ENCODE data around the gene SLC18A3.

The SLC18A3 gene

DNA sequence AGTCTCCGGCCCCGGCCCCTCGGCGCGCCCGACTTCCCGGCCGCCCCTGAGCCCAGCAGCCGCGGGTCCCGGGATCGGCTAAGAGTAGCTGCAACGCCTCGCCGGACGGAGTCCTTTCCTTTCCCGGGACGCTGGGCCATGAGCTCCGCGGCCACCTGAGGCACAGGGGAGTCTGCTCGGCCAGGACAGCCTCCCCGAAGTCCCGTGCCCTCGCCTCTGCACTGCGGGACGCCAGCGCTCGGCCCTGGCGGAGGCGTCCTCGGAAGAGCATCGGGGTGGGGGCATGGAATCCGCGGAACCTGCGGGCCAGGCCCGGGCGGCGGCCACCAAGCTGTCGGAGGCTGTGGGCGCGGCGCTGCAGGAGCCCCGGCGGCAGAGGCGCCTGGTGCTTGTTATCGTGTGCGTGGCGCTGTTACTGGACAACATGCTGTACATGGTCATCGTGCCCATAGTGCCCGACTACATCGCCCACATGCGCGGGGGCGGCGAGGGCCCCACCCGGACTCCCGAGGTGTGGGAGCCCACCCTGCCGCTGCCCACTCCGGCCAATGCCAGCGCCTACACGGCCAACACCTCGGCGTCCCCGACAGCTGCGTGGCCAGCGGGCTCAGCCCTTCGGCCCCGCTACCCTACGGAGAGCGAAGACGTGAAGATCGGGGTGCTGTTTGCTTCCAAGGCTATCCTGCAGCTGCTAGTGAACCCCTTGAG is 502 bp downstream of the SLC18A3 start:
- no peak for TF ChIP-seq CTCF (IDR thresholded peaks at IDR 0.05; ENCODE audit: control insufficient read depth, extremely low read depth, insufficient read depth)
- no peak for DNase-seq (ENCODE audit: low read depth)
- H3K4me3 ChIP-seq (ENCODE audit: low read depth, low read length), result no peak overlapping the region

GRCh38 chr10:49611166-49611815 is 1.2 kb downstream of the SLC18A3 start:
- DNase-seq (ENCODE audit: low read depth), result no peak
- TF ChIP-seq CTCF (IDR thresholded peaks at IDR 0.05; ENCODE audit: control insufficient read depth, extremely low read depth, insufficient read depth), result no peak
- no peak overlapping the region for H3K4me3 ChIP-seq (ENCODE audit: low read depth, low read length)

DNA sequence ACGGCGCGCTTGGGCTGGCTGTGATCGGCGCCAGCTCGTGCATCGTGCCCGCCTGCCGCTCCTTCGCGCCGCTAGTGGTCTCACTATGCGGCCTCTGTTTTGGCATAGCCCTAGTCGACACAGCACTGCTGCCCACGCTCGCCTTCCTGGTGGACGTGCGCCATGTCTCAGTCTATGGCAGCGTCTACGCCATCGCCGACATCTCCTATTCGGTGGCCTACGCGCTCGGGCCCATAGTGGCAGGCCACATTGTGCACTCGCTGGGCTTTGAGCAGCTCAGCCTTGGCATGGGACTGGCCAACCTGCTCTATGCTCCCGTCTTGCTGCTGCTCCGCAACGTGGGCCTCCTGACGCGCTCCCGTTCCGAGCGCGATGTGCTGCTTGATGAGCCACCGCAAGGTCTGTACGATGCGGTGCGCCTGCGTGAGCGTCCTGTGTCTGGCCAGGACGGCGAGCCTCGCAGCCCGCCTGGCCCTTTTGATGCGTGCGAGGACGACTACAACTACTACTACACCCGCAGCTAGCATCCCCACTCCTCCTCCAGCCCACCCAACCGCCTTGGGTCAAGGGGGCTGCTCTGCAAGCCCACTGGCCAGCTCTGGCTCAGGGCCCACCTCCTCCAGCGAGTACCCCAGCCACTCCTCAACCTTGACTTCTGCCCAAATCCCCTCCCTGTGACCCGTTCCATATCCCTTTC is 1.9 kb downstream of the SLC18A3 start:
- no peak overlapping the region for H3K4me3 ChIP-seq (ENCODE audit: low read depth, low read length)
- DNase-seq (ENCODE audit: low read depth), result no peak
- TF ChIP-seq CTCF (IDR thresholded peaks at IDR 0.05; ENCODE audit: control insufficient read depth, extremely low read depth, insufficient read depth), result no peak

GRCh38 chr10:49612513-49613164 is 2.5 kb downstream of the SLC18A3 start:
- TF ChIP-seq CTCF (IDR thresholded peaks at IDR 0.05; ENCODE audit: control insufficient read depth, extremely low read depth, insufficient read depth), result no peak
- no peak overlapping the region for H3K4me3 ChIP-seq (ENCODE audit: low read depth, low read length)
- no peak for DNase-seq (ENCODE audit: low read depth)

DNA sequence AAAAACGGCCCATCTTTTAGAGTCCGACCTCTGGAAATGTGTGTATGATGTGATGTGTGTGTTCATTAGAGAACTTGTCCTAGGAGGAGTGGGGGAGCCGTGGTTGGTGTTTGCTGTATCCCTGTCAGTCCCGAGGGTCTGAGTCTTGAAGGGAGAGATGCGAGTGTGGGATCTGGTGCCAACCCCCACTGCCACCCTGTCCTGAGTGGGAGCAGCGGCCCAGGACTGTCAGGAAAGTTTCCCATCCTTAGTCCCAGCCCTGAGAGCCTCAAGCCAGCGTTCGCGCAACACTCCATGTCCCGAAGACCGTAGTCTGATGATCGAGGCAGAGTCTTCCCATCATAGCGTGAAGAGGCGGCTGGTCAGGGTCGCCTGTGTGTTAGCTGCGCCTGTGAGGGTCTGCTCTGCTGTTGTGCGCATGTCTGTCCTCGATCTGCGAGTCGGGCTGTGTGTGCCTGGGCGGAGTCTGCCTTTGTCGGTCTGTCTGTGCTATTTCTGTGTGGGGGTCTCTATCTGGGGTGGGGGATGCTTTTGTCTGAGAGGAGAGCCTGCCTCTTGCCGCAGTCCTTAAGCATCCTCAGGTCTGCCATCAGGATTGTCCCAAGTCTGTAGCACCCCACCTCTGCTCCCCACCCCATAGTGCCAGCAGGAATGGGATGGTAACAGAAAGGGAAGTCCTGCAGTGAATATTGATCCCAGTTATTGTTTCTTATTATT is 3.2 kb downstream of the SLC18A3 start:
- no peak for DNase-seq (ENCODE audit: low read depth)
- TF ChIP-seq CTCF (IDR thresholded peaks at IDR 0.05; ENCODE audit: control insufficient read depth, extremely low read depth, insufficient read depth), result no peak
- H3K4me3 ChIP-seq (ENCODE audit: low read depth, low read length), result no peak overlapping the region

GRCh38 chr10:49613882-49614241 is 3.8 kb downstream of the SLC18A3 start, which contains the start of gene CHAT:
TSS of gene CHAT (plus strand) at chr10:49614037. CDS start at chr10:49614190, 153 bp downstream.
- TF ChIP-seq CTCF (IDR thresholded peaks at IDR 0.05; ENCODE audit: control insufficient read depth, extremely low read depth, insufficient read depth), result no peak
- H3K4me3 ChIP-seq (ENCODE audit: low read depth, low read length), result no peak within 1 kb of the TSS
- DNase-seq (ENCODE audit: low read depth), result no peak

Data from LNCaP clone FGC (cell line).